OCI-LY7 (cell line): ENCODE data around the gene ESYT2.

Experiments
- CTCF ChIP-seq: fragments of 200-600 bp; sonication (generic); conservative IDR thresholded peaks from 2 replicates; pipeline ENCODE4 v1.5.1; 2014; ENCODE audit warnings: mild to moderate bottlenecking, antibody characterized with exemption, low read length, moderate library complexity, mixed read lengths
- EZH2phosphoT487 ChIP-seq: fragments of 200-600 bp; sonication (generic); IDR thresholded peaks from 2 replicates; pipeline ENCODE4 v1.6.1; 2018; ENCODE audit warnings: low read depth, borderline replicate concordance, mild to moderate bottlenecking, mixed run types, antibody characterized with exemption, low read length, moderate library complexity, mixed read lengths

- TF ChIP-seq CTCF = no peak
- TF ChIP-seq EZH2phosphoT487 = no peak
These were observed 124.6 kb downstream of the ESYT2 start, which contains the start of gene NCAPG2 for GRCh38 chr7:158704524-158705233.
